RWPE2 (cell line): ENCODE data around the gene DENND6B.

Experiments
- ATAC-seq: fragments of 200-7000 bp; cut with Tn5 transposase; 3 replicates; pipeline ENCODE4 v1.9.1; 2021; ENCODE audit warnings: low read depth
- DNase-seq: peaks from one replicate; pipeline ENCODE4 v3.0.0-alpha.2; 2020; ENCODE audit warnings: low spot score
- H3K27ac ChIP-seq: fragments of 450-650 bp; 2 replicates; pipeline ENCODE4 v1.5.1; 2017; ENCODE audit warnings: mild to moderate bottlenecking; ENCODE audit not compliant: poor library complexity, severe bottlenecking
- H3K27me3 ChIP-seq: fragments of 250-450 bp; sonication (Bioruptor Pico); 2 replicates; pipeline ENCODE4 v1.5.1; 2021; ENCODE audit warnings: mild to moderate bottlenecking, moderate library complexity; ENCODE audit not compliant: insufficient read depth, poor library complexity, severe bottlenecking
- H3K36me3 ChIP-seq: fragments of 250-450 bp; sonication (Bioruptor Pico); 2 replicates; pipeline ENCODE4 v1.5.1; 2020; ENCODE audit warnings: low read depth, mild to moderate bottlenecking, moderate library complexity
- H3K4me1 ChIP-seq: fragments of 250-450 bp; sonication (Bioruptor Pico); 2 replicates; pipeline ENCODE4 v1.5.1; 2021; ENCODE audit warnings: mild to moderate bottlenecking, moderate library complexity; ENCODE audit not compliant: insufficient read depth, poor library complexity, severe bottlenecking
- H3K4me3 ChIP-seq: fragments of 250-450 bp; sonication (Bioruptor Pico); 2 replicates; pipeline ENCODE4 v1.5.1; 2021; ENCODE audit warnings: mild to moderate bottlenecking, moderate library complexity; ENCODE audit not compliant: severe bottlenecking
- H3K9me3 ChIP-seq: fragments of 250-450 bp; sonication (Bioruptor Pico); 2 replicates; pipeline ENCODE4 v1.5.1; 2021; ENCODE audit warnings: mild to moderate bottlenecking, moderate library complexity; ENCODE audit not compliant: severe bottlenecking
- CTCF ChIP-seq: fragments of 450-650 bp; IDR thresholded peaks from one replicate; pipeline ENCODE4 v1.5.1; 2017; ENCODE audit warnings: mild to moderate bottlenecking, moderate library complexity; ENCODE audit not compliant: poor library complexity, severe bottlenecking

Gene DENND6B

DNA sequence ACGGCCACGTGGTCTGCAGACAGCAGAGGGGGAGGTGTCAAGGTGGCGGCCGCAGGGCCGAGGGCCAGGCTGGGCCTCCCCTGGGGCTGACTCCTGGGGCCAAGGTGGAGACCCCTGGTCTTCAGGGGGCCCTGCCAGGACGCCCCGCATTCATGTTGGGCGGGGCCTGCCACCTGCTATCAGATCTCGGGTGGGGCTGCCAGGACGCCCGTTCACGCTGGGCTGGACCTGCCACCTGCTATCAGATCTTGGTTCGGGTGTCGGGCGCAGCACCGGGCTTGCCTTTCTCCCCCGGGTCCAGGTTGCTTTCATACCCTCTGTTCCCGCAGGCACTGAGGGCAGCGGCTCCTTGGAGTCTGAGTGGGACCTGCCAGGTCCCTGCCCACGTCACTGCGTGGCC is 40.5 kb downstream of the DENND6B start:
- DNase-seq (no peak), ATAC-seq (no peak)
- no peak overlapping the region for H3K4me3 ChIP-seq
- H3K27me3 ChIP-seq, result no peaks in the 10 kb centered on the region
- TF ChIP-seq CTCF, result no peak
- peaks cover 53% of the 10 kb centered on the region for H3K36me3 ChIP-seq
- H3K4me1 ChIP-seq, result peaks cover 11% of the 10 kb centered on the region
- no peak overlapping the region for H3K27ac ChIP-seq
- no peaks in the 10 kb centered on the region for H3K9me3 ChIP-seq

DNA sequence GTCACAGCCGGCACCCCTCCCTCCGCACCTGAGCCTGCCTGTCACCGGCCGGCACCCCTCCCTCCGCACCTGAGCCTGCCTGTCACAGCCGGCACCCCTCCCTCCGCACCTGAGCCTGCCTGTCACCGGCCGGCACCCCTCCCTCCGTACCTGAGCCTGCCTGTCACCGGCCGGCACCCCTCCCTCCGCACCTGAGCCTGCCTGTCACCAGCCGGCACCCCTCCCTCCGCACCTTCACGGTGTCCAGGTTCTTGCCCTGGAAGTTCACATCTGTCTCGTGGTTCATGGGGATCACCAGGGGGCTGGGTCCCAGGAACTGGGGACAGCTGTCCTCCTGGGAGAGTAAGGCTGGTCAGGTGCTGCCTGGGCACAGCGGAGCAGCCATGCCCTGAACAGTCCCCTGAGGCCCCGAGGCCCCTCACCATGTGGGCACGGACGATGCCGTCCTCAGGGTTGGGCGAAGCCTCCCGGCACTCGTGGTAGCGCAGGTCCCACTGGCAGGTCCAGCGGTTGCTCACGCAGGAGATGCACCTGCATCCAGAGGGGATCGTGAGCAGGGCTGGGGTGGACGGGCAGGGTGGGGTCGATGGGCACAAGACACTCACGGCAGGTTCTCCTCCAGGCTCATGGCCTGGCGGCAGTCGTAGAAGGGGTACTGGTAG is 41.1 kb downstream of the DENND6B start:
- Histone ChIP-seq H3K27ac (no peak overlapping the region), H3K4me3 (no peak overlapping the region), H3K27me3 (no peaks in the 10 kb centered on the region), H3K4me1 (peaks cover 11% of the 10 kb centered on the region), H3K36me3 (peaks cover 58% of the 10 kb centered on the region), H3K9me3 (no peaks in the 10 kb centered on the region)
- TF ChIP-seq CTCF, result no peak
- DNase-seq (no peak), ATAC-seq (no peak)

GRCh38 chr22:50284479-50284878 is 42.3 kb downstream of the DENND6B start:
- H3K9me3 ChIP-seq, result no peaks in the 10 kb centered on the region
- no peaks in the 10 kb centered on the region for H3K27me3 ChIP-seq
- H3K36me3 ChIP-seq, result peaks cover 64% of the 10 kb centered on the region
- no peak for DNase-seq
- H3K4me3 ChIP-seq, result no peak overlapping the region
- no peak overlapping the region for H3K27ac ChIP-seq
- no peak for ATAC-seq
- peaks cover 11% of the 10 kb centered on the region for H3K4me1 ChIP-seq
- no peak for TF ChIP-seq CTCF

- peaks cover 11% of the 10 kb centered on the region for H3K4me1 ChIP-seq
- no peak for TF ChIP-seq CTCF
- no peaks in the 10 kb centered on the region for H3K9me3 ChIP-seq
- H3K27ac ChIP-seq, result no peak overlapping the region
- ATAC-seq, result no peak
- peaks cover 64% of the 10 kb centered on the region for H3K36me3 ChIP-seq
- no peaks in the 10 kb centered on the region for H3K27me3 ChIP-seq
- DNase-seq, result no peak
- no peak overlapping the region for H3K4me3 ChIP-seq
Observed at GRCh38 chr22:50283821-50284220, 43.0 kb downstream of the DENND6B start.

GRCh38 chr22:50282361-50283155 is 44.3 kb downstream of the DENND6B start:
- DNase-seq (peak; percentile 96), ATAC-seq (peak; percentile 88)
- H3K36me3 ChIP-seq, result peaks cover 64% of the 10 kb centered on the region
- no peaks in the 10 kb centered on the region for H3K27me3 ChIP-seq
- H3K27ac ChIP-seq, result peak overlapping the region; percentile 88
- H3K9me3 ChIP-seq, result no peaks in the 10 kb centered on the region
- no peak overlapping the region for H3K4me3 ChIP-seq
- TF ChIP-seq CTCF, result no peak
- peaks cover 11% of the 10 kb centered on the region for H3K4me1 ChIP-seq
